ENCODE data around the gene ZPLD1.

DNA sequence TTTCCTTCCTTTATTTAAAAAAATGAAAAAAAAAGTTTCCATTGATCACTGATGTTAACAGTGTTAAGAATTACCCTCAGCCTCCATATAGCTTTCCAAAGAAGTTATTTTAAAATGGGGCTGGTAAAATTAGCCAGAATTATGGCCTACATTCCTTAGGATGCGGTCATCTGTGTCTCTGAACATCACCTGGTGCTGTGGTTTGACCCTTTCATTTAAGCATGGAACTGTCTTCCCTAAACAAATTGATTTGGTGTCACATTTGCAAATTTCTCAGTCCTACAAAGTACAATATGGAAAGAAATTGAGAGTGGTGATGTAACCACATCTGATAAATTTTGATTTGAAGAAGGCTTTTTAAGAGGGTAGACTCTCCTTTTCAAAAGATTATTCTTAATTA is 40.3 kb upstream of the ZPLD1 start:
- no peak for TF ChIP-seq POLR2A (IDR thresholded peaks at IDR 0.05; ENCODE audit: low read depth)
- TF ChIP-seq POLR2AphosphoS5 (IDR thresholded peaks at IDR 0.05), result no peak
- TF ChIP-seq, protein P1, sequence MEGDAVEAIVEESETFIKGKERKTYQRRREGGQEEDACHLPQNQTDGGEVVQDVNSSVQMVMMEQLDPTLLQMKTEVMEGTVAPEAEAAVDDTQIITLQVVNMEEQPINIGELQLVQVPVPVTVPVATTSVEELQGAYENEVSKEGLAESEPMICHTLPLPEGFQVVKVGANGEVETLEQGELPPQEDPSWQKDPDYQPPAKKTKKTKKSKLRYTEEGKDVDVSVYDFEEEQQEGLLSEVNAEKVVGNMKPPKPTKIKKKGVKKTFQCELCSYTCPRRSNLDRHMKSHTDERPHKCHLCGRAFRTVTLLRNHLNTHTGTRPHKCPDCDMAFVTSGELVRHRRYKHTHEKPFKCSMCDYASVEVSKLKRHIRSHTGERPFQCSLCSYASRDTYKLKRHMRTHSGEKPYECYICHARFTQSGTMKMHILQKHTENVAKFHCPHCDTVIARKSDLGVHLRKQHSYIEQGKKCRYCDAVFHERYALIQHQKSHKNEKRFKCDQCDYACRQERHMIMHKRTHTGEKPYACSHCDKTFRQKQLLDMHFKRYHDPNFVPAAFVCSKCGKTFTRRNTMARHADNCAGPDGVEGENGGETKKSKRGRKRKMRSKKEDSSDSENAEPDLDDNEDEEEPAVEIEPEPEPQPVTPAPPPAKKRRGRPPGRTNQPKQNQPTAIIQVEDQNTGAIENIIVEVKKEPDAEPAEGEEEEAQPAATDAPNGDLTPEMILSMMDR (IDR thresholded peaks at IDR 0.05), result no peak

Data from esophagus muscularis mucosa (tissue), 3 donors.